Activated naive CD4-positive, alpha-beta T cell treated with anti-CD3 and anti-CD28 coated beads, Interleukin-2, amount 50 U/mL, for 24 hours (primary cell): ENCODE data around the gene PEX12.
"Not testable (repeated sequence)": the region's sequence is repeated elsewhere in the genome, so short reads cannot be mapped to it uniquely, and the experiment has no call there.

Source experiments
- H3K27ac Mint-ChIP-seq: one replicate; pipeline ENCODE4 v1.8.0; 2021; ENCODE audit warnings: mild to moderate bottlenecking, mixed read lengths
- H3K27me3 Mint-ChIP-seq: one replicate; pipeline ENCODE4 v1.8.0; 2021; ENCODE audit warnings: mixed read lengths
- H3K36me3 Mint-ChIP-seq: one replicate; pipeline ENCODE4 v1.8.0; 2021; ENCODE audit warnings: mixed read lengths
- H3K4me1 Mint-ChIP-seq: one replicate; pipeline ENCODE4 v1.8.0; 2021; ENCODE audit warnings: mixed read lengths
- H3K4me3 Mint-ChIP-seq: one replicate; pipeline ENCODE4 v1.8.0; 2021; ENCODE audit warnings: mild to moderate bottlenecking, mixed read lengths
- H3K9me3 Mint-ChIP-seq: one replicate; pipeline ENCODE4 v1.8.0; 2021; ENCODE audit warnings: mixed read lengths

PEX12 gene

DNA sequence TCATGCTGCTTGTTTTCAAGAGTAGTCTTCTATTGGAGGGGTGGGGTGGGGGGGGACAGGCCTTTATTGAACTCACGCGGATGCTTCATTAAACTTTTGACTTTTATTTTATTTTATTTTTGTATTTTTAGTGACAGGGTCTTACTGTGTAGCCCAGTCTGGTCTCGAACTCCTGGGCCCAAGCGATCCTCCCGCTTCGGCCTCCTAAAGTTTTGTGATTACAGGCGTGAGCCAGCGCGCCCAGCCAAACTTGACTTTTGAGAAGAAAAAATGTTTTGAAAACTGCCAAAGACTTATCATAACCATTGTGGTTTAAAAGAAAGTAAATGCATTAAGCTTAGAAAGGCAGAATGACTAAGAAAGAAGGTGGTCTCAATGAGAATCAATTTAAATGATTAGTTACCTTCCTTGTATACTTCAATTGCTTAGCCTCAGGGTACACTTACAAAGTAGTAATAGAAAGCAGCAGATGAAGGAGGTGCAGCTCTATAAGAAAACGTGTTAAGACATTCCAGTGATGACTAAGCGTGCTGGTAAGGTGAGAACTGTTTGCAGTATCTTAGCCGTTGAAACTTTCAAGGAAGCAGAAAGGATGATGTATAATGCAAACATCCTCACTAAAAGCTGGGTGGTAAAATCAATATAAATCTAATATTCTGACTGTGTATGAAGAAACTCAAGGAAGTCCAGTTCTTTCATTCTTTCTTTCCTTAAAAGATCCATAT lies 10.0 kb upstream of the PEX12 start:
- Mint-ChIP-seq H3K36me3 (peaks cover under 1% of the 10 kb centered on the region), H3K27ac (peak overlapping the region; percentile 99), H3K4me1 (peaks cover 42% of the 10 kb centered on the region), H3K9me3 (no peaks in the 10 kb centered on the region), H3K4me3 (peak overlapping the region; percentile 98), H3K27me3 (no peaks in the 10 kb centered on the region)

DNA sequence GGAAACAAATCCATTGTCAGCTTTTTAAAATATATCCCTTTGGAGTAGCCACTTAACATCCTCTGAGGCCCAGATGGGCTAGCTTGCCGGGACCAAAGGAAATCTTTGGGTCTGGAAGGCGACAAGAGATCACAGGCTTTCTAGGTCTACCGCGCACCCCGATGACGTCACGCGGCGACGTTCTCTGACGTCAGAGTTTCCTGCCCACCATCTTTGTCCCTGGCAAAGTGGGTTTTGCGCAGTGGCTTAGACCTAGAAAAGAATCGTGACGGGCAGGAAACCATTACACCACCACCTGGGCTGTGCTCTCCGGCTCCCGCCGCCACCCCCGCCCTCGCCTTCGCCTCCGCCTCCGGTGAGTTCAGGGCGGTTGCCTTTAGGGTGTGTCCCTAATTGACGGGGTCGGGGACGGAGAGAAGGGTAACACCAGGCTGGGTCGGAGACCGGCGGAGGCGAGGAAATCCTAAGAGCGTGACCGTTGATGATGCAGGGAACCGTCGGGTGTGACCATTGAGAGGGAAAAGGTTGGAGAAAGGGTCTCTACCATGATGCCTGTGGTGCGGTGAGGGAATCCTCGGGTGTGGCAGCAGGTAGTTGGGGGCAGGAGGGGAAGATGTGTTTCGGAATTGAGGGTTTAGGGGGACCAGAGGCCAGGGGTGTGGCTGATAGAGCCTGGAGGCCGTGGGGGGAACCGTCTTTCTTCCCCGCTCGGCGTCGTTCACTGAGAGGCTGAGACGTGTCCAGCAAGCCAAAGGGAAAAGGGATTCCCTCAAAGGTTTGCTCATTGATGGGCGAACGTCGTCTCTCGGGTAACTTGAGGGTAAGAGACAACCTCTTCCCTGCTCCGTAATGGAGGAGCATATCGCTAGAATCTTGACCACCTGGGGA lies 8.9 kb upstream of the PEX12 start, which contains the start of gene AP2B1:
Gene AP2B1, plus strand, starts transcription at position 249 of the 888 bp plus-strand sequence. CDS start 6,709 bp downstream, outside the sequence.
- Mint-ChIP-seq H3K27ac (peak within 1 kb of the TSS; percentile 99), H3K9me3 (no peaks in the 10 kb centered on the region), H3K27me3 (no peaks in the 10 kb centered on the region), H3K36me3 (no peaks in the 10 kb centered on the region), H3K4me3 (peak within 1 kb of the TSS; percentile 98), H3K4me1 (peaks cover 40% of the 10 kb centered on the region)

GRCh38 chr17:35586569-35587073 lies 8.2 kb upstream of the PEX12 start:
- Mint-ChIP-seq H3K9me3 (no peaks in the 10 kb centered on the region), H3K27ac (peak overlapping the region; percentile 99), H3K36me3 (no peaks in the 10 kb centered on the region), H3K4me1 (peaks cover 40% of the 10 kb centered on the region), H3K27me3 (no peaks in the 10 kb centered on the region), H3K4me3 (peak overlapping the region; percentile 98)

- Mint-ChIP-seq H3K36me3 (no peaks in the 10 kb centered on the region), H3K4me1 (peaks cover 30% of the 10 kb centered on the region), H3K27ac (no peak overlapping the region), H3K27me3 (no peaks in the 10 kb centered on the region), H3K9me3 (no peaks in the 10 kb centered on the region), H3K4me3 (no peak overlapping the region)
These were observed 5.7 kb upstream of the PEX12 start for GRCh38 chr17:35584061-35584460.

DNA sequence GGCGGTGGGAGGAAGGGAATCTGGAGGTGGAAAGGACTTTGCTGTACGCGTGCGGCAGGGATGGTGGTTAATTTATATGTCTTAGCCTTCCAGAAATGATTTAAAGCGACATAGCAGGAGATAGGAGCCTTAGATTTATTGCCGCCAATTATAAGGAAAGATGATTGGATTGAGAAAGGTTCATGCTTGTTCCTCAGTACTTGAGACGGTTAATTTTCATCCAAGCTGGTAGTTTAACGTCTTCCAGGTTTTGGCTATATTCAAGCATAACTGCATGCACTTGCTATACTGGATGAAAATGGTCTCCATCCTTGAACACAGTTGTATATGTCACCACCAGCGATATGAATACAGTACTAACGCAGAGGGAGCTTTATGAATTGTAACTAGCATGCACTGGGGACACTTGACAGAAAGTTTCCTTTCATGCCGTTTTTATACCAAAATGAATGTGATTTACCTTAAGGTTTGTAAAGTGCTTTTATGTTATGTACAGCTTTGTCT lies 610 bp upstream of the PEX12 start:
- H3K4me3 Mint-ChIP-seq = peak overlapping the region; percentile 100
- peaks cover 8% of the 10 kb centered on the region for H3K36me3 Mint-ChIP-seq
- H3K9me3 Mint-ChIP-seq = no peaks in the 10 kb centered on the region
- peaks cover 30% of the 10 kb centered on the region for H3K4me1 Mint-ChIP-seq
- H3K27me3 Mint-ChIP-seq = no peaks in the 10 kb centered on the region
- H3K27ac Mint-ChIP-seq = peak overlapping the region; percentile 100

GRCh38 chr17:35577830-35578196 lies 558 bp downstream of the PEX12 start:
- Mint-ChIP-seq H3K4me1 (peaks cover 30% of the 10 kb centered on the region), H3K4me3 (peak overlapping the region; percentile 100), H3K36me3 (peaks cover 8% of the 10 kb centered on the region), H3K27me3 (no peaks in the 10 kb centered on the region), H3K27ac (peak overlapping the region; percentile 100), H3K9me3 (no peaks in the 10 kb centered on the region)

GRCh38 chr17:35575759-35576158 lies 2.6 kb downstream of the PEX12 start:
- no peak overlapping the region for H3K4me3 Mint-ChIP-seq
- H3K36me3 Mint-ChIP-seq = peaks cover 8% of the 10 kb centered on the region
- H3K9me3 Mint-ChIP-seq = no peaks in the 10 kb centered on the region
- peaks cover 34% of the 10 kb centered on the region for H3K4me1 Mint-ChIP-seq
- peak overlapping the region; percentile 67 for H3K27ac Mint-ChIP-seq
- H3K27me3 Mint-ChIP-seq = no peaks in the 10 kb centered on the region

DNA sequence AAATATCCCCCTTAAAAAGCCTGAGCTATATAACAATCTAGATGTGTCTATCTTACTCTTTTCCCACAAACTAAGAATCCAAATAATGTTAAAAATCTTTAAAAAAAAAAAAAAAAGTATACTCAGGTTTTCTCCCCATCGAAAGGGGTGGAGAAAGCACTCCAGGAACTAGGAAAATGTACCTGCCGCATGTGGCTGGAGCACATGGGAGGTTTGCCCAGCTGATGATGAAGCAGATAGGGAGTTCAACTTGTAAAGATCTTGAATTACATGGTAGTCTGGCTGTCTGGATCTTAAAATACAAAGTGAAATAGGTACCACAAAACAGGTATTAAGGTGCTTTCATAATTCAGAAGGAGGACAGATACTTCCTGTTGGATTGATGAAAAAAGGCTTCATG lies 9.0 kb downstream of the PEX12 start:
- H3K9me3 Mint-ChIP-seq = no peaks in the 10 kb centered on the region
- peaks cover 37% of the 10 kb centered on the region for H3K4me1 Mint-ChIP-seq
- peak overlapping the region; percentile 89 for H3K4me3 Mint-ChIP-seq
- H3K27me3 Mint-ChIP-seq = no peaks in the 10 kb centered on the region
- no peak overlapping the region for H3K27ac Mint-ChIP-seq
- peaks cover 3% of the 10 kb centered on the region for H3K36me3 Mint-ChIP-seq

- peak overlapping the region; percentile 43 for H3K27ac Mint-ChIP-seq
- peak overlapping the region; percentile 89 for H3K4me3 Mint-ChIP-seq
- H3K36me3 Mint-ChIP-seq = peaks cover 3% of the 10 kb centered on the region
- H3K9me3 Mint-ChIP-seq = no peaks in the 10 kb centered on the region
- H3K27me3 Mint-ChIP-seq = peaks cover 4% of the 10 kb centered on the region
- peaks cover 37% of the 10 kb centered on the region for H3K4me1 Mint-ChIP-seq
These were observed 9.8 kb downstream of the PEX12 start for GRCh38 chr17:35568561-35568960.

- H3K4me3 Mint-ChIP-seq = peak overlapping the region; percentile 89
- H3K36me3 Mint-ChIP-seq = peaks cover 3% of the 10 kb centered on the region
- H3K9me3 Mint-ChIP-seq = no peaks in the 10 kb centered on the region
- H3K27ac Mint-ChIP-seq = peak overlapping the region; percentile 84
- peaks cover 4% of the 10 kb centered on the region for H3K27me3 Mint-ChIP-seq
- peaks cover 37% of the 10 kb centered on the region for H3K4me1 Mint-ChIP-seq
These were observed 11.4 kb downstream of the PEX12 start for GRCh38 chr17:35566968-35567367.

GRCh38 chr17:35563181-35563580 lies 15.2 kb downstream of the PEX12 start:
- not testable (repeated sequence) for H3K27ac Mint-ChIP-seq, H3K4me3 Mint-ChIP-seq, H3K9me3 Mint-ChIP-seq, H3K27me3 Mint-ChIP-seq, H3K36me3 Mint-ChIP-seq
- peaks cover 11% of the 10 kb centered on the region for H3K4me1 Mint-ChIP-seq

DNA sequence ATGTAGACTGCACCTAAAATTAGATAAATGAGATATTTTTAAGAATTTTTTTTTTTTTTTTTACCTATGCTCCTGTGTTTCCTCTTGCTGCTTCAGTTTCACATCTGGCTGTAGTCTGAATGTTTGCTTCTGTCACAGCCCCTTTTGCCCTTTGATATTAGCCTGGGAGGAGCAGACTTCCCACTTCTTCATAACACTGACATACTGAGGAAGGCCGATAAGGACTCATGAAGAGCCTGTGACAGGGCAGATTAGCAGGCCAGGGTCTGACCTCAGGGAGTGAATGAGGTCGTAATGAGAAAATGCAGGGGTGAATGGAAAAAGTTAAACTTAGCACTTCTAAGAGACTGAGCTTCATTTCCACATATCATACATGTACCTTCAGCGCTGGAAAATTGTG lies 17.7 kb downstream of the PEX12 start, which contains the start of gene SLFN14:
Gene SLFN14, minus strand, starts transcription at position 117 of the 400 bp plus-strand sequence. CDS start 2,757 bp downstream, outside the sequence.
- peak within 1 kb of the TSS; percentile 30 for H3K27ac Mint-ChIP-seq
- H3K4me1 Mint-ChIP-seq = no peaks in the 10 kb centered on the region
- no peak within 1 kb of the TSS for H3K4me3 Mint-ChIP-seq
- H3K27me3 Mint-ChIP-seq = peaks cover 4% of the 10 kb centered on the region
- no peaks in the 10 kb centered on the region for H3K36me3 Mint-ChIP-seq
- H3K9me3 Mint-ChIP-seq = no peaks in the 10 kb centered on the region

GRCh38 chr17:35559495-35560210 lies 18.7 kb downstream of the PEX12 start:
- peaks cover 4% of the 10 kb centered on the region for H3K27me3 Mint-ChIP-seq
- no peaks in the 10 kb centered on the region for H3K36me3 Mint-ChIP-seq
- no peak overlapping the region for H3K4me3 Mint-ChIP-seq
- no peaks in the 10 kb centered on the region for H3K9me3 Mint-ChIP-seq
- H3K27ac Mint-ChIP-seq = no peak overlapping the region
- H3K4me1 Mint-ChIP-seq = no peaks in the 10 kb centered on the region

GRCh38 chr17:35557353-35557752 lies 21.0 kb downstream of the PEX12 start:
- no peaks in the 10 kb centered on the region for H3K9me3 Mint-ChIP-seq
- no peak overlapping the region for H3K4me3 Mint-ChIP-seq
- H3K27me3 Mint-ChIP-seq = no peaks in the 10 kb centered on the region
- H3K27ac Mint-ChIP-seq = no peak overlapping the region
- H3K4me1 Mint-ChIP-seq = no peaks in the 10 kb centered on the region
- no peaks in the 10 kb centered on the region for H3K36me3 Mint-ChIP-seq

DNA sequence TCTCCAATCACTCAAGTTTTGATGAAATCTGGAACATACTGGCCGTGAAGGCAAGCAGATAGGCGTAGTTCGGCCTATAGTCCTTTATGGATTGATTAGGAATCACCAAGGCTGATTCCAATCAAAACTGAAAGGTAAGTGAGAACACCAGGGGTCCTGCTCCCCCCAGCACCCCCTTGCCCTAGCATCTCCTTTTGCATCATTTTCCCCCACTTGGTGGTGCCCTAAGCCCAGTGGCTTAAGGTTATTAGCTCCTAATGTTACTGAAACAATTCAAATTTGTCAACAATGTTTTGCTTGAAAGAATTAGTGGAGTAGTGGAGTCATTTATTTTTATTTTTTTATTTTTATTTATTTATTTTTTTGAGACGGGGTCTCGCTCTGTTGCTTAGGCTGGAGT lies 22.7 kb downstream of the PEX12 start:
- no peaks in the 10 kb centered on the region for H3K36me3 Mint-ChIP-seq
- no peaks in the 10 kb centered on the region for H3K4me1 Mint-ChIP-seq
- no peak overlapping the region for H3K27ac Mint-ChIP-seq
- no peaks in the 10 kb centered on the region for H3K27me3 Mint-ChIP-seq
- no peak overlapping the region for H3K4me3 Mint-ChIP-seq
- H3K9me3 Mint-ChIP-seq = no peaks in the 10 kb centered on the region
